Measurements from ENCODE around the gene ARHGAP26. TPM values are rescaled to one million over a fixed set of nuclear protein-coding genes. Genes with fewer than 3 reads are reported as not detected.

The ARHGAP26 gene
- polyA plus RNA-seq, 3 donors: 26.5 to 56.8 (median 28.7) TPM

GRCh38 chr5:143031781-143032580, 261.8 kb downstream of the ARHGAP26 start:
- intact Hi-C loops (cut with micrococcal nuclease): no loop called here
- Mint-ChIP-seq H3K4me1 (peaks cover 17% of the 10 kb centered on the region), H3K9me3 (no peaks in the 10 kb centered on the region)

DNA sequence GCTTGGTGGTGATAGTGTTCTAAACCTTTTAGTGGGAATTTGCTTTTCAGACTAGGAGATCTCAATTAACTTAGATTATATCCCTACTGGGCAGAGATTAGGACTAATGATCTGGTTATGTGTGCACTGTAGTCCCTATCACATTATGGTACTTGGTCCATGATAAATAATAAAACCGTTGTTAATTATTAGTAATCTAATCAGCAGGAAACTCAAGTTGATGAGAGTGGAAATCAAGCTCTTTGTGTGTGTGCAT, 262.3 kb downstream of the ARHGAP26 start:
- intact Hi-C loops (cut with micrococcal nuclease): no loop called here

More at GRCh38 chr5:143031781-143032580, 261.8 kb downstream of the ARHGAP26 start:
- no peak overlapping the region for H3K9ac ChIP-seq (ENCODE audit: insufficient read depth, low read length, poor library complexity, severe bottlenecking)
- no peak for DNase-seq
- H3K36me3 ChIP-seq (replicated peaks in 1 of 2; ENCODE audit: control insufficient read depth in 1 of 2, insufficient read depth in 2 of 2, low read length in 2 of 2): peaks cover 40 to 92% of the 10 kb centered on the region in 2 donors
- peaks cover 0 to 2% (median 1%) of the 10 kb centered on the region in 3 donors for H3K27me3 Mint-ChIP-seq (ENCODE audit: low read depth in 3 of 3)
- H3K79me2 ChIP-seq (ENCODE audit: insufficient read depth, low read length): no peaks in the 10 kb centered on the region
- no peak overlapping the region for H3K4me3 Mint-ChIP-seq
- WGBS (ENCODE audit: insufficient coverage): 100% methylated on average over 4 of the region's 13 CpGs
- H3K4me2 ChIP-seq (replicated peaks; ENCODE audit: extremely low read depth, low read length, poor library complexity, severe bottlenecking): no peak overlapping the region
- no peaks in the 10 kb centered on the region for H3K27me3 ChIP-seq (ENCODE audit: control insufficient read depth in 2 of 2, insufficient read depth in 2 of 2, low read length in 2 of 2)
- H3K4me3 ChIP-seq (replicated peaks in 1 of 3; ENCODE audit: low read depth in 2 of 3, low read length in 3 of 3): no peak overlapping the region
- TF ChIP-seq, protein P1, sequence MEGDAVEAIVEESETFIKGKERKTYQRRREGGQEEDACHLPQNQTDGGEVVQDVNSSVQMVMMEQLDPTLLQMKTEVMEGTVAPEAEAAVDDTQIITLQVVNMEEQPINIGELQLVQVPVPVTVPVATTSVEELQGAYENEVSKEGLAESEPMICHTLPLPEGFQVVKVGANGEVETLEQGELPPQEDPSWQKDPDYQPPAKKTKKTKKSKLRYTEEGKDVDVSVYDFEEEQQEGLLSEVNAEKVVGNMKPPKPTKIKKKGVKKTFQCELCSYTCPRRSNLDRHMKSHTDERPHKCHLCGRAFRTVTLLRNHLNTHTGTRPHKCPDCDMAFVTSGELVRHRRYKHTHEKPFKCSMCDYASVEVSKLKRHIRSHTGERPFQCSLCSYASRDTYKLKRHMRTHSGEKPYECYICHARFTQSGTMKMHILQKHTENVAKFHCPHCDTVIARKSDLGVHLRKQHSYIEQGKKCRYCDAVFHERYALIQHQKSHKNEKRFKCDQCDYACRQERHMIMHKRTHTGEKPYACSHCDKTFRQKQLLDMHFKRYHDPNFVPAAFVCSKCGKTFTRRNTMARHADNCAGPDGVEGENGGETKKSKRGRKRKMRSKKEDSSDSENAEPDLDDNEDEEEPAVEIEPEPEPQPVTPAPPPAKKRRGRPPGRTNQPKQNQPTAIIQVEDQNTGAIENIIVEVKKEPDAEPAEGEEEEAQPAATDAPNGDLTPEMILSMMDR (IDR thresholded peaks at IDR 0.05): no peak
- H3K27ac Mint-ChIP-seq: peak overlapping the region in 3 of 7 donors; percentile 9 to 38 (median 16)
- H3K4me1 ChIP-seq (ENCODE audit: control insufficient read depth in 1 of 2, insufficient read depth in 2 of 2, low read length in 2 of 2): peaks cover 7 to 12% of the 10 kb centered on the region in 2 donors
- H4K20me1 ChIP-seq (ENCODE audit: insufficient read depth, low read length): peaks cover 62% of the 10 kb centered on the region
- peaks cover 75 to 77% of the 10 kb centered on the region in 2 donors for H3K36me3 Mint-ChIP-seq
- H3K27ac ChIP-seq (ENCODE audit: low read depth in 1 of 2, low read length in 2 of 2): no peak overlapping the region
- no peak overlapping the region for H2AFZ ChIP-seq (ENCODE audit: insufficient read depth, low read depth, low read length, poor library complexity, severe bottlenecking)
- no peaks in the 10 kb centered on the region for H3K9me3 ChIP-seq (replicated peaks in 1 of 2; ENCODE audit: control insufficient read depth in 1 of 2, insufficient read depth in 1 of 2, low read length in 2 of 2)

More for the DNA sequence above, 262.3 kb downstream of the ARHGAP26 start:
- H3K79me2 ChIP-seq (ENCODE audit: insufficient read depth, low read length): no peaks in the 10 kb centered on the region
- peaks cover 44 to 96% of the 10 kb centered on the region in 2 donors for H3K36me3 ChIP-seq (replicated peaks in 1 of 2; ENCODE audit: control insufficient read depth in 1 of 2, insufficient read depth in 2 of 2, low read length in 2 of 2)
- no peak overlapping the region for H2AFZ ChIP-seq (ENCODE audit: insufficient read depth, low read depth, low read length, poor library complexity, severe bottlenecking)
- Mint-ChIP-seq H3K36me3 (peaks cover 79 to 81% of the 10 kb centered on the region in 2 donors), H3K4me3 (no peak overlapping the region), H3K4me1 (peaks cover 17% of the 10 kb centered on the region), H3K27me3 (ENCODE audit: low read depth in 3 of 3) (peaks cover 0 to 2% (median 1%) of the 10 kb centered on the region in 3 donors), H3K9me3 (no peaks in the 10 kb centered on the region), H3K27ac (no peak overlapping the region)
- no peaks in the 10 kb centered on the region for H3K27me3 ChIP-seq (ENCODE audit: control insufficient read depth in 2 of 2, insufficient read depth in 2 of 2, low read length in 2 of 2)
- WGBS (ENCODE audit: insufficient coverage): no CpG with 5 or more reads among the region's 1 CpG
- no peaks in the 10 kb centered on the region for H3K9me3 ChIP-seq (replicated peaks in 1 of 2; ENCODE audit: control insufficient read depth in 1 of 2, insufficient read depth in 1 of 2, low read length in 2 of 2)
- H3K4me3 ChIP-seq (replicated peaks in 1 of 3; ENCODE audit: low read depth in 2 of 3, low read length in 3 of 3): no peak overlapping the region
- peaks cover 7 to 12% of the 10 kb centered on the region in 2 donors for H3K4me1 ChIP-seq (ENCODE audit: control insufficient read depth in 1 of 2, insufficient read depth in 2 of 2, low read length in 2 of 2)
- no peak overlapping the region for H3K27ac ChIP-seq (ENCODE audit: low read depth in 1 of 2, low read length in 2 of 2)
- H4K20me1 ChIP-seq (ENCODE audit: insufficient read depth, low read length): peaks cover 60% of the 10 kb centered on the region
- H3K9ac ChIP-seq (ENCODE audit: insufficient read depth, low read length, poor library complexity, severe bottlenecking): no peak overlapping the region
- no peak for DNase-seq
- TF ChIP-seq, protein P1 (IDR thresholded peaks at IDR 0.05): no peak
- no peak overlapping the region for H3K4me2 ChIP-seq (replicated peaks; ENCODE audit: extremely low read depth, low read length, poor library complexity, severe bottlenecking)
